HepG2 (cell line): ENCODE measurements around the gene USP9X. TPM values are rescaled to one million over a fixed set of nuclear protein-coding genes. Genes with fewer than 3 reads are reported as not detected.

Experiments used
- ATAD3A ChIP-seq: sonication (generic); formaldehyde crosslinking; IDR thresholded peaks from 2 replicates; pipeline ENCODE4 v1.4.0; 2020; ENCODE audit warnings: missing genetic modification reagents
- CERS6 ChIP-seq: sonication (generic); formaldehyde crosslinking; IDR thresholded peaks from 2 replicates; pipeline ENCODE4 v1.5.0; 2020; ENCODE audit warnings: missing genetic modification reagents
- ERF ChIP-seq: IDR thresholded peaks from 2 replicates; pipeline ENCODE4 v1.6.1; 2018; ENCODE audit warnings: missing biosample characterization, missing genetic modification reagents
- EZH2 ChIP-seq: conservative IDR thresholded peaks from 2 replicates; pipeline ENCODE4 v1.6.1; 2012; ENCODE audit warnings: mild to moderate bottlenecking, low read depth, low read length, moderate library complexity
- NR0B2 ChIP-seq: sonication (generic); formaldehyde crosslinking; IDR thresholded peaks from 2 replicates; pipeline ENCODE4 v1.4.0; 2020; ENCODE audit warnings: mild to moderate bottlenecking, missing genetic modification reagents
- RARA ChIP-seq: IDR thresholded peaks from 2 replicates; pipeline ENCODE4 v1.6.1; 2016; ENCODE audit warnings: missing genetic modification reagents, missing compliant biosample characterization
- RARG ChIP-seq: sonication (generic); formaldehyde crosslinking; IDR thresholded peaks from 2 replicates; pipeline ENCODE4 v1.4.0; 2020; ENCODE audit warnings: low read depth, mild to moderate bottlenecking, missing genetic modification reagents
- RBM22 ChIP-seq: fragments of 200-400 bp; formaldehyde crosslinking; optimal IDR thresholded peaks from 2 replicates; pipeline ENCODE3; 2017; ENCODE audit warnings: mild to moderate bottlenecking, low read length, moderate library complexity
- RERE ChIP-seq: IDR thresholded peaks from 2 replicates; pipeline ENCODE4 v1.6.1; 2016; ENCODE audit warnings: low read depth, missing genetic modification reagents, missing compliant biosample characterization
- STAT6 ChIP-seq: sonication (generic); formaldehyde crosslinking; IDR thresholded peaks from 2 replicates; pipeline ENCODE4 v1.4.0; 2020; ENCODE audit warnings: missing genetic modification reagents, mild to moderate bottlenecking, borderline replicate concordance
- SUZ12 ChIP-seq: fragments of 150-350 bp; IDR thresholded peaks from 2 replicates; pipeline ENCODE4 v1.6.1; 2014; ENCODE audit warnings: low read depth, low read length
- ZBTB49 ChIP-seq: sonication (generic); formaldehyde crosslinking; IDR thresholded peaks from 2 replicates; pipeline ENCODE4 v1.4.0; 2020; ENCODE audit warnings: missing genetic modification reagents, borderline replicate concordance
- ZFP41 ChIP-seq: sonication (generic); formaldehyde crosslinking; IDR thresholded peaks from 2 replicates; pipeline ENCODE4 v1.4.0; 2020; ENCODE audit warnings: mild to moderate bottlenecking, missing genetic modification reagents, borderline replicate concordance
- ZNF430 ChIP-seq: sonication (generic); formaldehyde crosslinking; IDR thresholded peaks from 2 replicates; pipeline ENCODE4 v1.9.0; 2021; ENCODE audit warnings: mild to moderate bottlenecking, missing genetic modification reagents
- ZNF589 ChIP-seq: sonication (generic); formaldehyde crosslinking; conservative IDR thresholded peaks from 2 replicates; pipeline ENCODE4 v1.8.0; 2022; ENCODE audit warnings: mild to moderate bottlenecking, moderate library complexity, missing genetic modification reagents
- ZNF605 ChIP-seq: sonication (generic); formaldehyde crosslinking; IDR thresholded peaks from 2 replicates; pipeline ENCODE4 v1.8.0; 2022; ENCODE audit warnings: mild to moderate bottlenecking, missing genetic modification reagents
- polyA plus RNA-seq, 8 experiments: library from polyadenylated mRNA; depleted of rRNA in 3 of 8; stranded (reverse) in 7 of 8; unstranded in 1 of 8; fragments of >200 nt; fragmentation: Illumina TruSeq in 4 of 8; extraction: Trizol in 4 of 8; gene quantifications; 2 replicates each; pipeline versions ENCODE4 v1.2.1 to v1.2.3, GENCODE V29; 2011 to 2016; ENCODE audit warnings: low read depth in 4 of 8, missing spikeins in 1 of 8, mixed read lengths in 1 of 8; ENCODE audit not compliant: insufficient read depth in 1 of 8
- total RNA-seq, 5 experiments: library from RNA; depleted of rRNA; stranded (reverse); fragments of >200 nt; fragmentation: Illumina TruSeq; extraction: Trizol; gene quantifications; 2 replicates each; pipeline ENCODE4 v1.2.3, GENCODE V29; 2016; ENCODE audit warnings: low read depth in 1 of 5

USP9X gene
- total and polyA plus RNA-seq, 2 of the 13 experiments (the other 11 are each of a cell fraction or from before 2014, with no cell fraction given), result 22.2 to 40.5 TPM

DNA sequence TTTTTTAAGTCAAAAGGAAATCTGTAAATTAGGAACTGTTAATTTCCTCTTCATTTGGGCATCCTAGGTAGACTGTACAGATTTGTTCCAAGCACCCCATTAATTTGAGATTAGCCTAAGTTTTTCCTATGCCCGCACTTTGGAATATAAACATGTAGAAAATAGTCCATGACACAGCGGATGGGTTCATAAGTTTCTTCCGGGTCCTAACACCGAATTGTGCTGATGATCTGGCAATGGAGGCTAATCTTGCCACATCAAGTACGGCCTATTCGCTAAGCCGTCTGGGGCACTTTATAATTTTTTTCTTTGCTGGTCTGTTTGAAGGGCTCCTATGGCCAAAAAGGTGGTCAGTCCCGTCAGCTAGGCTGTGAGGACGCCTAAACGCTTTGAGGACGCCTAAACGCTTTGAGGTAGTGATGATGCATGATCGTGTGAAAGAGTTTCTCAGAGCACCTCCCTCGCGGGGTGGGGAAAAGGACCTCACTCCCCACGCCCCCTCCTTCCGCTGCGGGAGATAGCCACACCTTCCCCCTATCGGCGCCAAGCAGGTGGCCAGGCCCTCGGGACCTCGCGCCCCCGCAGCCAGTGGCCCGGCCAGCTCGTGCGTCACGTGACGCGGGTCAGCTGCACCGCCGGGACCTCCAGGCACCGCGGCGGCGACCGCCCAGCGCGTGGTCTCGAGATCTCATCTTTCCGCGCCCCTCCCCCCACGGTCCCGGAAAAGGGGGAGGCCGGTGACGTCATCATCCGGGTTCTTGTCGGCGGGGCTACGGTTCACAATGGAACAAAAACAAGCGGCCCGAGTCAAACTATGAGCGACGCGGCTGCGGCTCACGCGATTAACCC is 977 bp upstream of the USP9X start (continued):
- TF ChIP-seq STAT6 (CRISPR knock-in tag) (0 out of 2 replicates have a peak, but pooled peaks have one; percentile 70), ZFP41 (CRISPR knock-in tag) (no peak), NR0B2 (CRISPR knock-in tag) (no peak), CERS6 (no peak), EZH2 (no peak), ATAD3A (CRISPR knock-in tag) (no peak), ERF (CRISPR knock-in tag) (peak; percentile 90), ZNF430 (CRISPR knock-in tag) (no peak), RERE (no peak), SUZ12 (no peak), RARG (CRISPR knock-in tag) (no peak), RARA (peak; percentile 60; the same call in 1 of the 2 replicates), ZNF589 (CRISPR knock-in tag) (peak; percentile 72; the same call in 1 of the 2 replicates), ZBTB49 (CRISPR knock-in tag) (no peak), ZNF605 (CRISPR knock-in tag) (no peak), RBM22 (no peak)
